Stimulated activated CD8-positive, alpha-beta memory T cell treated with anti-CD3 and anti-CD28 coated beads, Interleukin-7, amount 100 ng/mL, for 24 hours (primary cell): ENCODE results near the gene CREB3L4.
A peak's percentile ranks its signal among the peaks of the same experiment; 100 is the strongest.
"Not testable (repeated sequence)": the region's sequence is repeated elsewhere in the genome, so short reads cannot be mapped to it uniquely, and the experiment has no call there.

ENCODE experiments used
- DNase-seq: peaks from one replicate; pipeline ENCODE4 v3.0.0-alpha.2; 2020; ENCODE audit warnings: low read depth

CREB3L4 gene

DNA sequence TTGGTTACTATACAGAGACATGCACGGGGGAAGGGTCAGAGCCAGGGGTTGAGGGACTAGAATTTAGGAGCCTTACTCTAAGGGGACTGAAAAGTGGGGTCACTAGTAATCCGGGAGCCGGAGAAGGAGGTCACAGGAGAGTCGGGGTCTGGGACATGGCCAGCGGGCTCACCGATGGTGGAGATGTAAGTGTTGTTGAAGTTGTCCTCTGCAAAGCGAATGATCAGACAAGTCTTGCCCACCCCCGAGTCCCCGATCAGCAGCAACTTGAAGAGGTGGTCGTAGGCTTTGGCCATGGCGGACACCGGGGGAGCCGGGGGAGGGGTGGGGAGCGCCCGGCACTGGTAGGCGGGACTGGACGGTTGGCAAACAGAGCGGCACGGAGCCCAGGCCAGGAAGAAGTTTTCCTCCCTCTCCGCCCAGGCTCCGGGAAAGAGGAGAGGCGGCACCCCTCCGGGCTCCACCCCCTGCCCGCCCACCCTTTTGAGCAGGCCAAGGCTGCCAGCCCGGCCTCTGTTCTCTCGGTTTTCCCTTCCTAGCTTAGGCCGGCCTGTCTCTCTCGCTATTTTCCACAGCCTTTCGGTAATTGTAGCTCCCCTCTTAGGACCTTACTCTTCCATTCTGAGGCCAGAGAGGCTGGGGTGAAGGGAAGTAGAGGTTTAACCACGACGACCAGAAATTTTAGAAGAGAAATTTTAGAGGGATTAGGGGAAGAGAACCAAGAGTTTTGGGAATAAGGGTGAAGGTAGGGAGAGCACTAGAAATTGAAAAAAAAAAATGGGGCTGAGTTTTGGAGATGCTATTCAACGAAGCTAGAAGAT lies 18.4 kb downstream of the CREB3L4 start, which contains the start of gene RAB13:
Gene RAB13 (minus strand): TSS at position 399 of the 821 bp plus-strand sequence. CDS start 103 bp downstream, at position 296.
- no peak for DNase-seq

DNA sequence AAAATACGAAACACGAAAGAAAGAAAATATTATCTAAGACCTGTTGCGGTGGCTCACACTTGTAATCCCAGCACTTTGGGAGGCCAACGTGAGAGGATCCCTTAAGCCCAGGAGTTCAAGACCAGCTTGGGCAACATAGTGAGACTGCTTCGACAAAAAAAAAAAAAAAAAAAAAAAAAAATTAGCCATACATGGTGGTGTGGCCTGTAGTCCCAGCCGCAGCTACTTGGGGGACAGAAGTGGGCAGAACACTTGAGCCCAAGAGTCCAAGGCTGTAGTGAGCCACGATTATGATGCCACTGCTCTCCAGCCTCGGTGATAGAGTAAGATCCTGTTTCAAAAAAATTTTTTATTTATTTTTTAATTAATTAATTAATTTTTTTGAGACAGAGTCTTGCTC lies 19.9 kb downstream of the CREB3L4 start:
- no peak for DNase-seq

DNA sequence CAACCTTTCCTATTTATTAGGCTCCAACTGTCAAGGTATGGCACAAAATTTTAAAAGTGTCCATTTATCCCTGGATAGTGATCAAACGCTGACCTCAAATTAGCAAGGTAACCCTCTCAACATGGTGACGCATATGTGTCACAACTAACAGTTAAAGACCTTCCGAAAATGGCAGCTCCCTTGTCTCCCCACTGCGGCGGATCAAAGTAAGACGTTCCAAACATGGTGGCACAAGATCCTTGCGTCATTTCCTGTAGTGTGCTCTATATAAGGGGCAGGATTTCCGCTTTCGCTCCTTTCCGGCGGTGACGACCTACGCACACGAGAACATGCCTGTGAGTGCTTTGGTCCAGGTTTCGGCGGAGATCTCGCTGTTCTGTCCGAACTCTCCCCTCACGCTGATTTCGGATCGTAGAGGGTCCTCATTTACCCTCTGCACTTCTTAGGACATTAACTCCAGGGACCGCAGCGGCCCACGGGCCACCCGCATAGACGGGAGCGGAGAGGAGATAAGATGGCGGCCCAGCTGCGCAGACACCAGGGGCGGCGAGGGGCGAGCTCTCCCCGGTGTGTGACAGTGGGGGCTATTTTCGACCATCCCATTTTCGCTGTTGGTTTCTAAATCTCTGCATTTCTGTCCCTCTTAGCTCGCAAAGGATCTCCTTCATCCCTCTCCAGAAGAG lies 22.9 kb downstream of the CREB3L4 start, which contains the start of gene RPS27:
Gene RPS27 (plus strand): TSS at position 295 of the 683 bp plus-strand sequence. CDS start 35 bp downstream, at position 330.
- peak; percentile 59 for DNase-seq

GRCh38 chr1:153991151-153991630 lies 23.5 kb downstream of the CREB3L4 start:
- DNase-seq, result no peak

GRCh38 chr1:153991806-153992205 lies 24.1 kb downstream of the CREB3L4 start:
- no peak for DNase-seq

- DNase-seq, result no peak
These were observed 27.5 kb downstream of the CREB3L4 start for GRCh38 chr1:153995202-153995601.

GRCh38 chr1:153995640-153996039 lies 27.9 kb downstream of the CREB3L4 start:
- DNase-seq, result no peak

GRCh38 chr1:153996882-153997281 lies 29.2 kb downstream of the CREB3L4 start:
- not testable (repeated sequence) for DNase-seq

DNA sequence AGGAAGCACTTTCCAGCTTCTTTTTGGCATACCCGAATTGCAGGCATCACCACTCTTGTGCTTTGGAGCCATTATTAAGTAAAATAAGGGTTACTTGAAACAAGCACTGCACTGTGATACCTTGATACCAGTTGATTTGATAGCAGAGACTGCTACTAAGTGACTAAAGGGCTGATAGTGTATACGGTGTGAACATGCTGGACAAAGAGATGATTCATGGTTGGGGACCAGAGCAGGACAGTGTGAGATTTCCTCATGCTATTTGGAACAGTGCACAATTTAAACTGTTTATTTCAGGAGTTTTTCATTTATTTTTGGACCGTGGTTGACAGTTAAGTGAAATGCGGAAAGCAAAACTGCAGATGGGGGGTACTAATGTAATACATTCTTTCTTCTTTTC lies 32.7 kb downstream of the CREB3L4 start:
- no peak for DNase-seq

- no peak for DNase-seq
These were observed 38.4 kb downstream of the CREB3L4 start for GRCh38 chr1:154006136-154006535.

DNA sequence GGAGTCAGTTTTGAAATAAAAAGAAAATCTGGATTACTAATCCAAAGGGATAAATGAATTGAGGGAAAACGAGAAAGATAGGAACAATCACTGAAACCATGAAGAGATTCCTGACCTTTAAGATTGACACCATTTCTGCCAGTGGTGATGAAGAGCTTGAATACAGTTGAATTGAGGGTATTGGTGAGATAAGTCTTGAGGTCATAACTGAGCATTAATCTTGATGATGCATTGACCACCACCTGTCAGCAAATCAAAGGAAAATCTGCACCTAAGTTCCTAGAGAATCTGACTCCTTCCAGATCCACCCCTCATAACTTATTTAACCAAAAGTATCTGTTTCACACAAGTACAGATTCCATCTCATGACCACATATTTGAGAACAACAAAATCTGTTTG lies 44.4 kb downstream of the CREB3L4 start:
- no peak for DNase-seq

DNA sequence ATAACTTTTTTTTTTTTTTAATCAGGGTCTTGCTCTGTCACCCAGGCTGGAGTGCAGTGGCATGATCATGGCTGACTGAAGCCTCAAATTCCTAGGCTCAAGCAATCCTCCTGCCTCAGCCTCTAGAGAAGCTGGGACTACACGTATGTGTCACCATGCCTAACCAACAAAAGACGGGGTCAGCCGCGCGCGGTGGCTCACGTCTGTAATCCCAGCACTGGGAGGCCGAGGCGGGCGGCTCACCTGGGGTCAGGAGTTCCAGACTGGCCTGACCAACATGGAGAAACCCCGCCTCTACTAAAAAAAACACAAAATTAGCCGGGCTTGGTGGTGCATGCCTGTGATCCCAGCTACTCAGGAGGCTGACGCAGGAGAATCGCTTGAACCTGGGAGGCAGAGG lies 44.8 kb downstream of the CREB3L4 start:
- DNase-seq, result not testable (repeated sequence)

- no peak for DNase-seq
These were observed 46.6 kb downstream of the CREB3L4 start for GRCh38 chr1:154014154-154014907.

DNA sequence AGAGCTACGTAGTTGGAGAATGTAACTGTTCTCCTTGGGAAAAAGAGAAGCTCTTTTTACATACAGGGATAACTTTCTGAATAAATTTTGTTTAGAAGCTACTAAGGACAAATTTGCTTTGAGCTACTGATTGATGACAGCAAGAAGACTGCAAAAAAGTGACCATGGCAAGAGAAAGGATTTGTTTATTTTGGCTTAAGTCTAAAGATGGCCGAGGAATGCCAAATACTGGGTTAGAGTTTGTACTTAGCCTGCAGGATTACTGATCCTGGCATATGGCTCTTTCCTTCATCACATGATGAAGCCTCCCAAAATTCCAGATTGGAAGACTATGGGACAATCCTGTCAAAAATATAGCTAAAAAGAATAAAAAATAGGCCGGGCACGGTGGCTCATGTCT lies 51.6 kb downstream of the CREB3L4 start:
- DNase-seq, result no peak

DNA sequence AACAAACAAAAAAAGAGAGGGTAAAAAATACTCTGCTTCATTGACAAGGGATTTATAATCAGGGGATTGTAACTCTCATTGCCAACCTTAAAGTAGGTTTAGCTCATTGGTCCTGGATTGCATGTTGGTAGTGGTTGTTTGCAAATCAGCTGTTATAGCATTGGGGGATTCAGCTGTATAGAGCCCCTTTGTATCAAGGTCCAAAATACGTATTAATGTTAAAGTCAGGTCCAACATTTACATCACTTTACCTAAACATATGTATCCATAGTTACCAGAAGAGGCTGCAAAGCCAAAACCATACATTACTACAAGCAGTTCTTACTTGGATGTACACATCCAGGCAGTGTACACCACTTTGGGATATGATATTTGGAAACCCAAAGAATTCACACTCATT lies 52.2 kb downstream of the CREB3L4 start:
- DNase-seq, result no peak
